CD4-positive, alpha-beta T cell (primary cell): Measurements from ENCODE around the gene RAB3GAP1. TPM values are rescaled to one million over a fixed set of nuclear protein-coding genes. Genes with fewer than 3 reads are reported as not detected.

Experiments
- ATAC-seq: fragments of 200-7000 bp; cut with Tn5 transposase; one replicate; pipeline ENCODE4 v1.10.0; 2022; ENCODE audit warnings: mild to moderate bottlenecking; ENCODE audit not compliant: poor library complexity
- CTCF ChIA-PET: fragments of 350-600 bp; sonication (Branson Sonifier 250); formaldehyde crosslinking; loops from one replicate; lab custom pipeline; 2021; ENCODE audit warnings: antibody characterized with exemption, inconsistent platforms; lab: Charles Lee
- POLR2A ChIA-PET: fragments of 350-600 bp; sonication (Branson Sonifier 250); formaldehyde crosslinking; loops from one replicate; lab custom pipeline; 2021; ENCODE audit warnings: antibody characterized with exemption, inconsistent platforms; lab: Charles Lee
- DNase-seq, 14 experiments: peaks; one replicate each; pipeline ENCODE4 v3.0.0-alpha.2; 2013 to 2020; ENCODE audit warnings: mixed read lengths in 2 of 14
- H3K27ac ChIP-seq, 2 donors: one replicate each; pipeline versions ENCODE4 v1.5.1 to v1.7.0; 2013; ENCODE audit warnings: low read length in 2 of 2, low read depth in 1 of 2, mild to moderate bottlenecking in 1 of 2
- H3K27me3 ChIP-seq, 2 experiments: 1 replicate in 1 of 2; 2 replicates in 1 of 2; pipeline versions ENCODE4 v1.6.1 to v1.7.0; 2013; ENCODE audit warnings: low read length in 2 of 2, control low read depth in 1 of 2, mild to moderate bottlenecking in 1 of 2, moderate library complexity in 1 of 2; ENCODE audit not compliant: insufficient read depth in 2 of 2, control insufficient read depth in 1 of 2
- H3K36me3 ChIP-seq: one replicate; pipeline ENCODE4 v1.6.1; 2013; ENCODE audit warnings: low read length, control low read depth; ENCODE audit not compliant: insufficient read depth
- H3K4me1 ChIP-seq: one replicate; pipeline ENCODE4 v1.6.1; 2013; ENCODE audit warnings: low read length, control low read depth; ENCODE audit not compliant: insufficient read depth
- H3K4me3 ChIP-seq: one replicate; pipeline ENCODE4 v1.5.1; 2013; ENCODE audit warnings: mild to moderate bottlenecking, low read length, moderate library complexity
- H3K9me3 ChIP-seq, 2 experiments: 1 replicate in 1 of 2; 2 replicates in 1 of 2; pipeline versions ENCODE4 v1.6.1 to v1.7.0; 2013; ENCODE audit warnings: low read length in 2 of 2, mild to moderate bottlenecking in 2 of 2, control low read depth in 1 of 2, moderate library complexity in 1 of 2; ENCODE audit not compliant: control insufficient read depth in 1 of 2, insufficient read depth in 1 of 2
- H3K27ac Mint-ChIP-seq: one replicate; pipeline ENCODE4 v1.8.0; 2020; ENCODE audit warnings: mixed read lengths
- H3K27me3 Mint-ChIP-seq: one replicate; pipeline ENCODE4 v1.8.0; 2021; ENCODE audit warnings: mixed read lengths
- H3K36me3 Mint-ChIP-seq: one replicate; pipeline ENCODE4 v1.8.0; 2021; ENCODE audit warnings: low read depth, mixed read lengths
- H3K4me1 Mint-ChIP-seq: one replicate; pipeline ENCODE4 v1.8.0; 2021; ENCODE audit warnings: low read depth, mixed read lengths
- H3K4me3 Mint-ChIP-seq: one replicate; pipeline ENCODE4 v1.8.0; 2020; ENCODE audit warnings: mild to moderate bottlenecking, mixed read lengths
- H3K9me3 Mint-ChIP-seq: one replicate; pipeline ENCODE4 v1.8.0; 2020; ENCODE audit warnings: mixed read lengths
- intact Hi-C, 2 experiments: fragments of 100-400 bp; cut with DNase I in 1 of 2; cut with micrococcal nuclease in 1 of 2; formaldehyde crosslinking; loops; one replicate each; pipeline versions ENCODE4 v1.15.1 to v1.9.0; 2023 to 2025; cut with DNase I, micrococcal nuclease
- total RNA-seq, 174 experiments: library from RNA in 2 of 174; stranded (reverse) in 2 of 174; gene quantifications; one replicate each; pipeline ENCODE4 v1.2.3 and lab custom pipeline; 2021 to 2026
- TF ChIP-seq, protein P1 (sequence below): fragments of 200-600 bp; IDR thresholded peaks from one replicate; pipeline ENCODE4 v1.8.0; 2022; ENCODE audit warnings: antibody characterized with exemption, mild to moderate bottlenecking

RAB3GAP1 gene
- total RNA-seq, 2 experiments from 2014 or later: 35.9 to 37.0 TPM

DNA sequence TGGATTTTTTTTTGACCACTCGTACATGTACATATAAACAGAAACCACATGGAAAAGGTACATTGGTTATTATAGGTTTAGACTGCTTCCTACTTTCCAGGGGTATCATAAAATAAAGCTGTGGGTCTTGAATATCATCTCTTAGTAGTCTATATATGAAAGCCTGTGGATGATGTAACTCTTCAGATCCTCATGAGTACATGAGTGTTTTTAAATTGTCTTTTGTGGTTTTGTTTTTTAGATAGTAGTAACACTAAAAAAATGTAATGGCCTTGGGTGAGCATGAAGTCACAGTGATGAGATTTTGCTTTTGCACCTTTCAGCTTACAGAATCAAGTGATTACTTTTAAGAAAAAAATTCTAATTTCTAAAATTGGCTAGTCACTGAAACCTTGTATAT, 80.2 kb downstream of the RAB3GAP1 start:
- H3K36me3 Mint-ChIP-seq: peaks cover 96% of the 10 kb centered on the region
- ATAC-seq (no peak), DNase-seq (no peak)
- no peak overlapping the region for H3K4me3 Mint-ChIP-seq
- H3K4me1 Mint-ChIP-seq: no peaks in the 10 kb centered on the region
- H3K4me1 ChIP-seq: no peaks in the 10 kb centered on the region
- H3K4me3 ChIP-seq: no peak overlapping the region
- H3K27me3 ChIP-seq: no peaks in the 10 kb centered on the region
- intact Hi-C loops: no loop called here
- H3K27ac ChIP-seq: no peak overlapping the region
- no peaks in the 10 kb centered on the region for H3K9me3 Mint-ChIP-seq
- TF ChIP-seq, protein P1, sequence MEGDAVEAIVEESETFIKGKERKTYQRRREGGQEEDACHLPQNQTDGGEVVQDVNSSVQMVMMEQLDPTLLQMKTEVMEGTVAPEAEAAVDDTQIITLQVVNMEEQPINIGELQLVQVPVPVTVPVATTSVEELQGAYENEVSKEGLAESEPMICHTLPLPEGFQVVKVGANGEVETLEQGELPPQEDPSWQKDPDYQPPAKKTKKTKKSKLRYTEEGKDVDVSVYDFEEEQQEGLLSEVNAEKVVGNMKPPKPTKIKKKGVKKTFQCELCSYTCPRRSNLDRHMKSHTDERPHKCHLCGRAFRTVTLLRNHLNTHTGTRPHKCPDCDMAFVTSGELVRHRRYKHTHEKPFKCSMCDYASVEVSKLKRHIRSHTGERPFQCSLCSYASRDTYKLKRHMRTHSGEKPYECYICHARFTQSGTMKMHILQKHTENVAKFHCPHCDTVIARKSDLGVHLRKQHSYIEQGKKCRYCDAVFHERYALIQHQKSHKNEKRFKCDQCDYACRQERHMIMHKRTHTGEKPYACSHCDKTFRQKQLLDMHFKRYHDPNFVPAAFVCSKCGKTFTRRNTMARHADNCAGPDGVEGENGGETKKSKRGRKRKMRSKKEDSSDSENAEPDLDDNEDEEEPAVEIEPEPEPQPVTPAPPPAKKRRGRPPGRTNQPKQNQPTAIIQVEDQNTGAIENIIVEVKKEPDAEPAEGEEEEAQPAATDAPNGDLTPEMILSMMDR: no peak
- ChIA-PET CTCF (no interaction called here), POLR2A (no interaction called here)
- H3K36me3 ChIP-seq: peaks cover 77% of the 10 kb centered on the region
- H3K27ac Mint-ChIP-seq: no peak overlapping the region
- H3K27me3 Mint-ChIP-seq: no peaks in the 10 kb centered on the region
- H3K9me3 ChIP-seq: no peaks in the 10 kb centered on the region

DNA sequence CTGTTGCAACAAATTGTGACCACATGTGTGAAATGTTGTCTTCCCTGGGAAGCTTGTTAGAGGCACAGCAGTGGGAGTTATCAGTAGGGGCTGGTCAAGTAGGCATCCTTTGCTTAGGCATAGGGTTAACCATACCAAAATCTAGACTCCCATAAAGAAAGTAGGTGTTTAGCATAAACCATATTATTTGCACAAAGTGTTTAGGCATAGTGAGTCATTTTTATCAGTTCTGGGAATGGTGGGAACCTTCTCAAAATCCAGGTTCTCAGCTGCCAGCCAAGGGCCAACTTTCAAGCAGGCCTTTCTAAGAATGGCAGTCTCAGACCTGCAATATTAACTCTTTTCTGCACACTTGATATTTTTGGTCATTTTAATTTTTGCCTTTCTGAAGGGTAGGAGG, 88.5 kb downstream of the RAB3GAP1 start:
- ATAC-seq: no peak
- H3K27ac Mint-ChIP-seq: no peak overlapping the region
- Histone ChIP-seq H3K4me1 (no peaks in the 10 kb centered on the region), H3K27ac (no peak overlapping the region), H3K27me3 (no peaks in the 10 kb centered on the region), H3K9me3 (peaks cover 10 to 15% of the 10 kb centered on the region in 2 experiments), H3K4me3 (no peak overlapping the region), H3K36me3 (peaks cover 57% of the 10 kb centered on the region)
- peaks cover 99% of the 10 kb centered on the region for H3K36me3 Mint-ChIP-seq
- DNase-seq: no peak
- intact Hi-C loops: no loop called here
- no peaks in the 10 kb centered on the region for H3K4me1 Mint-ChIP-seq
- TF ChIP-seq, protein P1: no peak
- ChIA-PET POLR2A (no interaction called here), CTCF (no interaction called here)
- H3K27me3 Mint-ChIP-seq: no peaks in the 10 kb centered on the region
- H3K4me3 Mint-ChIP-seq: no peak overlapping the region
- H3K9me3 Mint-ChIP-seq: peaks cover 6% of the 10 kb centered on the region

DNA sequence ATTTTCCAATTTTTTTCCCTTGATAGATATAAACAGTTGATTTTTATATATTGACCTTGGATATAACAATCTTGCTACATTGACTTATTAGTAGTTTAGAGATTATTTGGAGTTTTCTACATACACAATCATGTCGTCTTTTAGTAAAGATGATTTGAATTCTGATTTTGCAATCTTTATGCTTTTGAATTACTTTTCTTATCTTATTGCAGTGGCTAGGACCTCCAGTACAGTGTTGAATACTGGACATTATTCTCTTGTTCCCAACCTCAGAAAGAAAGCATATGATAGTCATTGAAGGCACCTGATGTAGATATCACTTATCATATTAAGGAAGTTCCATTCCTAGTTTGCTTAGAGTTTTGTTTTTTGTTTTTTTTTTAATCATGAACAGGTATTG, 90.2 kb downstream of the RAB3GAP1 start:
- no peak overlapping the region for H3K27ac Mint-ChIP-seq
- Histone ChIP-seq H3K36me3 (peaks cover 41% of the 10 kb centered on the region), H3K9me3 (peaks cover 10 to 15% of the 10 kb centered on the region in 2 experiments), H3K4me1 (no peaks in the 10 kb centered on the region), H3K27ac (no peak overlapping the region), H3K27me3 (no peaks in the 10 kb centered on the region), H3K4me3 (no peak overlapping the region)
- H3K9me3 Mint-ChIP-seq: peaks cover 6% of the 10 kb centered on the region
- ChIA-PET POLR2A (no interaction called here), CTCF (no interaction called here)
- no peaks in the 10 kb centered on the region for H3K27me3 Mint-ChIP-seq
- TF ChIP-seq, protein P1: no peak
- H3K4me3 Mint-ChIP-seq: no peak overlapping the region
- DNase-seq (no peak), ATAC-seq (no peak)
- intact Hi-C loops: no loop called here
- H3K4me1 Mint-ChIP-seq: no peaks in the 10 kb centered on the region
- peaks cover 90% of the 10 kb centered on the region for H3K36me3 Mint-ChIP-seq
